NCI-H1436 treated with DMSO at 0.1 percent for 48 hours (cell line): ENCODE results near the gene ZNF580.

Source experiments
- DNase-seq: peaks from one replicate; lab custom pipeline; 2025; lab: John Stamatoyannopoulos, UW

ZNF580 gene, protein sequence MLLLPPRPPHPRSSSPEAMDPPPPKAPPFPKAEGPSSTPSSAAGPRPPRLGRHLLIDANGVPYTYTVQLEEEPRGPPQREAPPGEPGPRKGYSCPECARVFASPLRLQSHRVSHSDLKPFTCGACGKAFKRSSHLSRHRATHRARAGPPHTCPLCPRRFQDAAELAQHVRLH

DNA sequence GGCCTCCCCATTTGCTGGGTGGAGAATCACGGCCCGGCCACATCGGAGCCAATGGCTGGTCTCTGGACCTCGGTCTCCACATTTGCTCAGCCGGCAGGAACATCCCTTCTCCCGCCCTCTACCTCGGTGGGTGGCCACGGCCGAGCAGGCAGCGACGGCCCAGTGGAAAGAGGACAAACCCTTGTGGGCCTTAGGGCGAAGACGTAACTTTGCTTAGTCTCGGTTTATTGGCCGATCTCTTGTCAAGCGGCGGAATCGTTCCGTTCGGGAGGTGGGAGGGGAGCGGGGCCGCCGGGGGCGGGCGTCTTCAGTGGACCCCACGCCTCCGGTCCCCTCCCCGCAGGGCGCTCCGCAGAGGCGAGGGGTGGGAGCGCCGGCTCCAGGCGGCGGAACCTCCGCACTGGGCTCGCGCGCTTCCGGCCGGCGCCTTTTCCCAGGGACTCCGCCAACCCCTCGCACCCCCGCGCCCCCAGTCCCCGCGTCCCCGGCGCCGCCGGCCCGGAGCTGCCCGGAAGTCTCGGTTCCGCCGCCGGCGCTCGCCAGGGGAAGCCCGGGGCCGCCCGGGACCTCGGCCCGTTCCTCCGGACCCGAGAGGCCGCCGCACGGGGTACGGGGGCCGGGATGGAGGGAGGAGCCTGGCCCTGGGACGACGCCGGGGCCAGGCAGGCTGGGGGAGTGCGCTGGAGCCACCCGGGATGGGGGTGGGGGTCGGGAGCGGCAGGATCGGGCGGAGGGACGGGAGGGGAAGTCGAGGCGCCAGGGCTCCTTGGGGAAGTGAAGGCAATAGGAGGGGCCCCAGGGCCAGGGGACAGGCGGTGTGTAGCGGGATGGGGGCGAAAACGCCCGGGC lies at the start of gene ZNF580:
Gene ZNF580, plus strand, starts transcription at position 426 of the 849 bp plus-strand sequence. CDS start 1,507 bp downstream, outside the sequence.
- DNase-seq: no peak

DNA sequence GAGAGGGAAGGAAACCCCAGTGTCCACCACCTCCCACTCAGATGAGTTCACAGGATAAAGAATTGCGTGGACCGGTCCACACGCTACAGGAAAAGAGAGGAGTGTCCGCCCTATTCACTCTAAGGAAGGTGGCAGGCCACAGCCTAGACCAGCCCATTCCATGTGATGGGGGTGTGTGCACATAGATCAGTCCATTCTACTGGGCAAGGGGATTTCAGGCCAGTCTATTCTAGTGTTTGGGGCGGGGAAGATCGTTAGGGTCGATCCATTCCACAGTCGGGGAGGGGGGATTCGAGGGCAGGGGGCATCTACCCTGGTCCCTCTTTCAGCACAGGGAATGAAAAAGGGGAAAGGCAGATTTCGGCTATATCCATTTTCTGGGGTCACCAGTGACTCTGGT lies 49.2 kb upstream of the ZNF580 start:
- no peak for DNase-seq

DNA sequence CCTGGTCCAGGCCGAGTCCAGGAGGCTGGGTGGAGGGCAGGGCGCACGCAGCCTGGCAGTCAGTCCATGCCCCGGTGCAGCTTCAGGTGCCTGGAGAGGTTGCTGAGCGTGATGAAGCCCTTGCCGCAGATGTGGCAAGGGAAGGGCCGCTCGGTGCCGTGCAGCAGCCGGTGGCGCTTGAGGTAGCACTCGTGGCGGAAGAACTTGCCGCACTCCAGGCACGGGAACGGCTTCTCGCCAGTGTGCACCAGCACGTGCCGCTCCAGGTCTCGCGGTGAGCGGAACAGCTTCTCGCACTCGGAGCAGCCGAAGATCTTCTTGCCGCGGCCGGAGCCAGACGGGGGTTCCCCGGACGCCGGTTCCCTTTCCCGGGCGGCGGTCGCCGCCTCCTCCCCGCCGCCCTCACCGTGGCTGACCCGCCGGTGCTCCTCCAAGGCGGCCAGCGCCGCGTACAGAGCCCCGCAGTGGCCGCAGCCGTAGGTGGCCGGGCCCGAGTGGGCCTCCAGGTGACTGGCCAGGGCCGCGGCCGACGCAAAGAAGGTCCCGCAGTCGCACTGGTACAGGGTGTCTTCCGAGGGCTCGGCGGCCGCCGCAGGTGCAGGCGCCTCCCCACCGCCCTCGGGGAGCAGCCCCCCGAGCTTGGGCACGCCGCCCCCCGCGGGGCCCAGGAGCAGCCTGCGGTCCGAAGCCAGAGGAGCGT lies 48.3 kb upstream of the ZNF580 start:
- DNase-seq: no peak

DNA sequence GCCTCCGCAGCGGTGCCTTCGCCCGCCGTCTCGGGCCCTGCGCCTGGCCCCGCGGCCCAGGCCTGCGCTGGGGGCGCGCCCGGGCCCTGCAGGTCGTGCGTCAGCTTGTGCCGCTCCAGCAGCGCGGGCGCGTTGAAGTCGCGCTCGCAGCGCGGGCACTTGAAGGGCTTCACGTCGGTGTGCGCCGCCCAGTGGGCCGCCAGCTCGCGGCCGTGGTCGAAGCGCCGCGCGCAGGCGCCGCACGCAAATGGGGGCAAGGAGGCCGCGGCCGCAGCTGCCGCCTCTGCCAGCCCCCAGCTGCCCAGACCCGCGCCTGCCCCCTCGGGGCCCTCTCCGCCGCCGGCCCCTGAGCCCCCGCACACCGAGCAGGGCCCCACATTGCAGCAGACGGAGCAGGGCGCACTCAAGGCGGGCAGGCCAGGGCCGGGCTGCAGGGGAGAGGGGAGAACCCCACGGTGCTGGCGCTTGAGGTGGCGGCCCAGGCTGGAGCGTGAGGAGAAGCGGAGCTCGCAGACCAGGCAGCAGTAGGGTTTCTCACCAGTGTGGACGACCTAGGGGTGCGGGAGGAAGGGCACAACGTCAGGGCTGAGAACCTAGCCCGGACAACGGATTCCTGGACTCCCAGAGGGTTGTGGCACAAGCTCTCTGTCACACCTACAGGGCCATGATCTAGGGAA lies 47.6 kb upstream of the ZNF580 start:
- no peak for DNase-seq

DNA sequence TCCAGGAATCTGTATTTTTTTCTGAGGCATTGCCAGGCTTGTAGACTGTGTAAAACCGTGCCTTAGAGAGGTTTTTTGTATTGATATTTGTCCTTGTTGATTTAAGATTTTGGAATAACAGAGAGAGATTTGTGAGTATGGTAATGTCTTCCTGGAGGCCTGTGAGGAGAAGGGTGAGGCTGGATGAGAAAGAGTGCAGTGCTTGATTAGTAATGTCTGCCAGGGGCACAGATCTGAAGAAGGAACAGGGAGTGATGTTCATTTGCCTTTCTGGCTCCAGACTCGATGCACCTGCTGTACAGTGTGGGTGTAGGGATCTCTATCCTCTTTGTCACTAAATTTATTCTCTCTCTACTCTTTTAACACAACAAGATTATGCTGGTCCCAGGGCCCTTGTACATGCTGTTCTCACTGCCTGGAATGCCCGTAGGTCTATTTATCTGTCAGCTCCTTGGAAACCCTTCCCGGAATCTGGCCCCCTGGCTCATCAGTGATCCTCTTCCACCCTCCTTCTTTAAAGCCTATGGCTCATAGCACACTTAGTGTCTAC lies 45.7 kb upstream of the ZNF580 start:
- DNase-seq: no peak

DNA sequence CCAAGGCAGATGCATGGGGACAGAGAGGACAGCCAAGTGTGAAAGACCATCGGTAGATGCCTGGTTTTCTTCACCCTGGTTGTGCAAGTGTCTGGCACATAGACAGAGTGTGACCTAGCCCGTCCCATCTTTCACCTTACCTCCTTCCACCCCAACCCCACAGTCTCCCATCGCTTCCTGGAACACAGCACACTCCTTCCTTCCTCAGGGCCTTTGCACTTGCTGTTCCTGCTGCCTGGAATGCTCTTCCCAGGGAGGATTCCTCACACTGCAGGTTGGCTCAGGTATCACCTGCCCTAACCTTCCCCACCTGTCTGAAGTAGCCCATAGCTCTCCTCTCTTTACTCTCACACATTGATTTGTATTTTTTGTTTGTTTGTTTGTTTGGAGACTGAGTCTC lies 44.5 kb upstream of the ZNF580 start:
- DNase-seq: no peak

DNA sequence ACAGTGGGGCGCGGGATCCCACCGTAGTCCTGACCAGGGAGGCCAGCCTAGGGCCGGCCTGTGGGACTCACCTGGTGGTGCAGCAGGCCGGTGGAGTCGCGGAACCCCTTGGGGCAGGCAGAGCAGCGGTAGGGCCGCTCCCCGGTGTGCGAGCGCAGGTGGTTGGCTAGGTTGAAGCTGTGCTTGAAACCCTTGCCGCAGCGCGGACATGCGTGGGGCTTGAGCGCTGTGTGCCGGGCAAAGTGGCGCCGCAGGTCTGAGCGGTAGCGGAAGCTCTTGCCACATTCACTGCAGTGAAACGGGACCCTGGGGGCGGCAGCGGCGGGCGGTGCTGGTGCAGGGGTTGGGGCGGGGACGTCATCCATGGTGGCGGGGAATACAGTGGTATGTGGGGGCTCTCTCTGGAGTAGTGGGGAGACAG lies 43.3 kb upstream of the ZNF580 start:
- DNase-seq: no peak

DNA sequence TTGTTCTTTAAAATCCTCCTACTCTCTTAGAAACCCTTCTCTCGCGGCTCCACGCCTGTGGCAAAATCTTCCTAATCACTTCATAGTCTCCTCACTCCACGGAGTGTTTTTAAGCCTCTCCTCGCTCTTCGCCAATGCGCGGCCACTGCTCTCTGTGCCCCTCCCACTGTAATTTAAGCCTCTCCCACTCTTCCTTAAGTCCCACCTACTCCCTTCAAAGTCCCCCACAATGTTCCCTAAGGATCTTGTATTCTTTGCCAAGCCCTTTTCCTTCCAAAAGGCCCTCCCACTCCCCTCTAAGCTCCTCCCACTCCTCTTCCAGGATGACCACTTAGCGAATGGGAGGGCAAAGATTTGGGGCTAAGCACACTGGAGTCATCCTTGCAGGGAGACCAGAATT lies 42.8 kb upstream of the ZNF580 start:
- no peak for DNase-seq

DNA sequence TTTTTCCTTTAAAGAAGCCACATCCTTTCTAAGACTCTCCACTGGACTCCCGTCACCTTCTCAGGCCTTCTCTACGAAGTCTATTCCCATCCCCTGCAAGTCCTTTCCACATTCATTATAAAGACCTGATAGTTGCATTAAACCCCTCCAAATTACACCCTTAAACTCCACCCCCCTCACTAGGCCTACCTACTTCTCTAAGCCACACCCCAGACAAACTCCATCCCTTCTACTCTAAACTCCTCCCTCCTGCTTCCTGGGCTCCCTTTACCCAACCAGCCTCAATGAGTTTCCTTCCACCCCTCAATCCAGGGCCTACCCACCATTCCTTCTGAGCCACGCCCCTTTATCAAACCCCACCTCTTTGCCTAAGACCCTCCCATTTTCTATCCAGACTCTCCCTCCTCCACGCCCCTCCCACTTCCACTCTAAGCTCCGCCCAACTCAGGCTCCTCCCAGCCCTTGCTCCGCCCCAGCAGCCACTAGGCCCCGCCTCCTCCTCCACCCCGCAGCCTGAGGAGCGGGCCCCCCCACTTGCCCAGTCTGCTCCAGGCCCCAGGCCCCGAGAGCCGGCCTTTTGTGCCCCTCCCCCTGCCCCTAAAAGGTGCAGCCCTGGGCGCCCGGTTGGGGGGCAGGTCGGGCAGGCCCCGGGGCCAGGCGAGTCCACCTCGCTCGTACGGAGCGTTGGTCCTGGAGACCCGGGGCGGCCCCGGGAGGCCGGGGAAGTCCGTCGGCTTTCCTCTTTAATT lies 41.9 kb upstream of the ZNF580 start:
- DNase-seq: peak; percentile 94

DNA sequence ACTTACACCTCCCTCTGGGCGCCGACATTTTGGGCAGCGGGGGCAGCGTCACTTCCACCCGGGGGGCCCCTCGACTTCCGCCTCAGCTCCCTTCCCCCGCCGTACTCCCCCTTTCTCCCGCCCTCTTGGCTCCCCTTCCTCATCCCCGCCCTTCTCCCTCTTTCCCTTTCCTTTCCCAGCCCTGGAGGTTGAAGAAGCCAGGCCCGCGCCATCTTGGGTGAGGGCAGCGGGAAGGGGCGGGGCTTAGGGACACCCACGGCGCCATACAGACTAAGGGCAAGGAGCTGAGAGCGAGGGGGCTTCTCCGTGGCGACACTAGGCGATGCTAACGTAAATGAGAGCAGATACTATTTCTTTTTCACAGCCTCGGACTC lies 41.3 kb upstream of the ZNF580 start, which contains the start of gene FIZ1:
Gene FIZ1, minus strand, starts transcription at position 50 of the 374 bp plus-strand sequence. CDS start 1,652 bp downstream, outside the sequence.
- DNase-seq: peak; percentile 96

DNA sequence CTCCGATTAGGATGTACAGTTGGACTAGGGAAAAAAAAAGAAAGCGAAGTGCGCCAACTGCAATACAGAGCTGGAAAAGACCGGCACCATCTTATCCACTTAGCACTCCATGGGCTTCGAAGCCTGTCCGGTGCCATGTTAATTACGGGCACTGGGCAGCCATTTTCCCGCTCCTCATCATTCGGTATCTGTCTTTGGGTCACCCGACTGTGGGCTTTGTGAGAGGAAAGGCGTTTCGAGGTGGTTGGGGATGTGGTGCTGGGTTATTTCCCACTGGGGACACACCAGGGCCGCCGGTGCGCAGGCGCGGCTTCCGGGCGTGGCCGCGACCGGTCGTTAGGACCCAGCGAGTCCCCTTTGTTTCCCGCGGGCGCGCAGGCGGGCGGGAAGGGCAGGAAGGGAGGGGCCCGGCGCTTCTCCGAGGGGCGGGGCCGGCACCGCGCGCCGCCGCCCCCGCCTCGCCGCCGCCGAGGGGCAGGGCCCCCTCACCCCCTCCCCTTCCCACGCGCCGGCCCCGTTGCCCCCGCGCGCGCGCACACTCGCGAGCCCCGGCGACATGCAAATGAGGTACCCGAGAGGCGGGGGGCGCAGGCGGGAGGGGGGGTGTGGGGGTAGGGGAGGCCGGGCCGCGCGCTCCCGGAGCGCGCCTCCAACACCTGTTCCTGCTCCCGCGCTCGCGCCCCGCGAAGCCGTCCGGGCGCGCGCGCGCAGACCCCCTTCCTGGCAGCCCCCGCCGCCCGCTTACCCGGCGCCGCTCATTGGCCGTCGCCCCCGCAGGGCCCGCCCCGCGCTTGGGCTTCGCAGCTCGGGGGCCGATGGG lies 40.8 kb upstream of the ZNF580 start, which contains the start of gene ZNF524:
Gene ZNF524, plus strand, starts transcription at position 447 of the 820 bp plus-strand sequence. CDS start 1,825 bp downstream, outside the sequence.
- DNase-seq: peak; percentile 95

DNA sequence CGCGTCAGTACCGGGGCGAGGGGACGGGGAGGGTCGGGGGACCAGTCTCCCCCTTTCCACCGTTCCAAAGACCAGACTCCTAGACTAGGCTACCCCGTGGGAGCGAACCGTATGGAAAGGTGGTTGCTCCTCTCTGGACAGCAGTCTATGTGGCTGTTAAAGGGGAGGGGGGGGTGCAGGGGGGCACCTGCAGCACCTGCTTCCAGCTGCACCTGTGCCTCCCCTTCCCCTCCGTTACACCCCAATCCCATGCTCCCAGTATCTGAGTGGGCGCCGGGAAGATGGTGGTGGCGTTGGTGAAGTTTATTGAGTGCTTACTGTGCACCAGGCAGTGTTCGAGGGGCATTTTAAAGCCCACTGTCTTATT lies 40.2 kb upstream of the ZNF580 start:
- no peak for DNase-seq

DNA sequence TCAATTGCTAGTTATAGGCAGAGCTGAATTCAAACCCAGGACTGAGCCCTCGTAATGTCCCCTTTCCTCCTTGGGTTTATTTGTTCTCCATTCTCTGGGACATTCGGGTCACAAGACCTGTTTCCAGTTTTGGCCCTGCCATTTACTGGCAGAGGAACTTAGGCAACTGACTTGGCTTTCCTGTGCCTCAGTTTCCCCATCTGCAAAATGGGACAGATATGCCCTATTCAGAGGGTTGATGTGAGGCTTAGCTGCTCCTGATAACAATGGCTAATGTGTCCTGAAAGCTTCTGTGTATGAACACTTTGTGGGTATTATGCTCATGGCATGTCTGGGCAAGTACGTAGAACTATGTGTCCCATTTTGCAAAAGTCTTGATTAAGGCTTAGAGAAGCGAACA lies 39.7 kb upstream of the ZNF580 start:
- no peak for DNase-seq

DNA sequence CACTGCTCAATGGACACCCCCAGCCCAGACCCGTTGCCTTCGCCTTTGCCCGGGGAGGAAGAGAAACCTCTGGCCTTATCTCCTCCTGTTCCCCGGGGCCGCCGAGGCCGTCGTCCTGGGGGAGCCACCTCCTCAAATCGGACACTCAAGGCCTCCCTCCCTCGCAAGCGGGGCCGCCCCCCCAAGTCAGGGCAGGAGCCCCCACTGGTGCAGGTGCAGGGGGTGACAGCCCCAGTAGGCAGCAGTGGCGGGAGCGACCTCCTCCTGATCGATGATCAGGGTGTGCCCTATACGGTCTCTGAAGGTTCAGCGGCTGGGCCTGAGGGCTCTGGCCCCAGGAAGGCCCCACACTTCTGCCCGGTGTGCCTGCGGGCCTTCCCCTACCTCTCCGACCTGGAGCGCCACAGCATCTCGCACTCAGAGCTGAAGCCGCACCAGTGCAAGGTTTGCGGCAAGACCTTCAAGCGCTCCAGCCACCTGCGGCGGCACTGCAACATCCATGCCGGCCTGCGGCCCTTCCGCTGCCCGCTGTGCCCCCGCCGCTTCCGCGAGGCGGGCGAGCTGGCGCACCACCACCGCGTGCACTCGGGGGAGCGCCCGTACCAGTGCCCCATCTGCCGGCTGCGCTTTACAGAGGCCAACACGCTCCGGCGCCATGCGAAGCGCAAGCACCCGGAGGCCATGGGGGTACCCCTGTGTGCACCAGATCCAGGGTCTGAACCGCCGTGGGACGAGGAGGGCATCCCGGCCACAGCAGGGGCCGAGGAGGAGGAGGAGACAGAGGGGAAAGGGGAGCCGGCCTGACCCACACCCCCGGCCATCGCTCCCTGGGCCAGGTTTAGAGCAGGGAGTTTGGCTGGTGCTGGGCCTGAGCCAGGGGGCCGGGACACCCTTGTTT lies 38.4 kb upstream of the ZNF580 start:
- DNase-seq: no peak

DNA sequence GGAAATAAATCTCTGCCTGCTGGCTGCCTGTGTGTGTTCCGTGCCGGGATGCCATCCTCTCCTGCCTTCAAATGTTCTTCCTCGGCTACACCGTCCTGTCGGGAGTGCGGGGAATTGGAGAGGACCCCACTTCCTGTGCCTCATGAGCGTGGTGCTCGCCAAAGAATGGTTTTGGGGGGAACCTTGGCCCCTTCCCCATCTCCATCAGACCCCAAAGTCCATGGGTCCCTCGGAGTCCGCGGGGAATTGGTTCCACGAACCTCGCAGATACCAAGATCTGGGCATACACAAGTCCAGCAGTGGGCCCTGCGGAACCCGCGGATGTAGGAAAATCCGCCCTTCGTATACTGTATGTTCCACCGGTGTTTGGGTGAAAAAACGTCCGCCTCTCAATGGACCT lies 37.7 kb upstream of the ZNF580 start:
- no peak for DNase-seq

DNA sequence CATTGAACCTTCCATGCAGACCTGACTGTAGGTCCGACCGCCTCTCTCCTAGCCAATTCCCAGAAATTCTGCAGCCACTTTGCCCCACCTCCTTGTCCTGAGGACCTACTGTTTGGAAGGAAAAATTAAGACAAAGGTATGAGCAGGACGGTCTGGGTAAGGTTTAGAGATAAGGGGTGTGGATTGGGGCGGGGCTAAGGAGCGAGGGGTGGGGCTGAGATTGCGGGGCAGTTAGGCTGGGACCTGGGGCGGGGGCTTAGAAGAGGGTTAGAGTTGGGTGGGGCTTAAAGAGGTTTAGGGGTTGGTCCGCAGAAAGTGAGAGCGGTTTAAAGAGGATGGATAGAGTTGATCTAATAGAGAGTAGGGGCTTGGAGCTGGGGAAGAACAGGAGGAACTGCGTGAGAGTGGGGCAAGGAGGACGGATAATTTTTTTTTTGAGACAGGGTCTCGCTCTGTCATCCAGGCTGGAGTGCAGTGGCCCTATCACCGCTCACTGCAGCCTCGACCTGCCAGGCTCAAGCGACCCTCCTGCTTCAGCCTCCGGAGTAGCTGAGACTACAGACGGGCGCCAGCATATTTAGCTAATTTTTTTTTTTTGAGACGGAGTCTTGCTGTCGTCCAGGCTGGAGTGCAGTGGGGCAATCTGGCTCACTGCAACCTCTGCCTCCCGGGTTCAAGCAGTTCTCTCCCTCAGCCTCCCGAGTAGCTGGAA lies 37.1 kb upstream of the ZNF580 start:
- DNase-seq: no peak

DNA sequence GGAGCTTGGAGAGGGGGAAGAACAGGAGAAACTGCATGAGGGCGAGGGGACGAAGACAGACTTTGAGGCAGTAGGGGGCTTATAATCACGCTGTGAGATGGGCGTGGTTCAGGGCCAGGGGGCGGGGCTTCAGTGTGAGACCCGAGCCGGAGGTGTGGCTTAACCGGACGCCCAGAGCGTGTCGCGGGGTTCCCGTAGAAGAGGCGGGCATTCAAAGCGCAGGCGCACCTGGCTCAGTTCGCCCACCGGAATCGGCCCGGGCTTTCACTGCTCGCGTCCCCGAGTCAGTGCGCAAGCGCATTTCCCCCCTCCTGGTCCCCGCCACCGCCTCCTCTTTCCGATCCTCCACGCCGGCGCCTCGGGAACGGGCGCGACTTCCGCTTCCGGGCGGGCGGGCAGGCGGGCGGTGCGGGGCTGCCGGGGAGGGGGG lies 35.6 kb upstream of the ZNF580 start:
- DNase-seq: peak; percentile 91

DNA sequence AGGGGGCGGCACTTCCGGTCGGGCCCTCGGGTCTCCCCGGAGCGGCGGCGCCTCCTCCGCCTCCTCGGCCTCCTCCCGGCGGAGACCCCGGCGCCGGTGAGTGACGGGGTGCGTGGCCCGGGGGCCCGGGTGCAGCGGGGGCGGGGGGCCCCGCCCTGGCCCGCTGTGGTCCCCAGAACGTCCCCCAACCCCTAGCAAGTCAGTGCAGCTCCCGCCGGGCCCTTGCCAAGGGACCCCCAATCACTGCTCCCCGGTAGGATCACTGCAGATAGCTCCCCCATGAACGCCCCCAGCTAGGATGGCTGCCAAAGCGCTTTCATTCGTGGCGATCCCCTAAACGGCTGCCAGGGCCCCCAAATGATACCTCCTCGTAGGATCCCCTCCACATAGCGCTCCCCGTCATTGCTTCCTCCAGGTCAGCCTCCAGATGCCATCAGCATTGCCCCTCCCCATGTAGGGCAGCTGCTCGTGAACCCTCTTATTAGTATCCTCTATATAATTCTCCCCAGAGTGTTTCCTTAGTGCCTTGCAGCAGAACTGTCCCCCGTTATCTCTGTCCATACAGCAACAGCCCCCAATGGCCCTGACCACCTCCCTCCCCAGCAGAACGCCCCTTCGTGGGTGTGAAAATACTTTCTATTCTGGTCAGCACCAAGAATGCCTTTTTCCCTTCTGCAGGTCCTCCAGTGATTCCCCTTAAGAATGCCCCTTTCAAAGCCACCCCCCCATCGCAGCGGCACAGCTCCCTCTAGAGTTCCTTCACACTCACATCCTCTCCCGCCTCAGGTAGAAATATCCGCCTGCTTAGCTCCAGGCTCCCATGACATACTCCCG lies 34.9 kb upstream of the ZNF580 start, which contains the start of gene ZNF865:
Gene ZNF865, plus strand, starts transcription at position 11 of the 834 bp plus-strand sequence. CDS start 7,972 bp downstream, outside the sequence.
- peak; percentile 18 for DNase-seq
